Spinal cord (tissue), 10 donors: ENCODE measurements around the gene ZNF780A. TPM values are rescaled to one million over a fixed set of nuclear protein-coding genes. Genes with fewer than 3 reads are reported as not detected.

Source experiments
- DNase-seq, 6 donors: peaks; one replicate each; pipeline versions ENCODE4 v3.0.0 to v3.0.0-alpha.2; 2013 to 2015; ENCODE audit warnings: low spot score in 6 of 6, low read depth in 4 of 6
- H3K27ac ChIP-seq: one replicate; pipeline ENCODE4 v1.5.1; 2013; ENCODE audit warnings: low read depth, low read length, control low read depth
- H3K27me3 ChIP-seq: one replicate; pipeline ENCODE4 v1.6.1; 2013; ENCODE audit warnings: low read length; ENCODE audit not compliant: control insufficient read depth, insufficient read depth
- H3K36me3 ChIP-seq: one replicate; pipeline ENCODE4 v1.6.1; 2013; ENCODE audit warnings: low read length; ENCODE audit not compliant: control insufficient read depth, insufficient read depth
- H3K4me1 ChIP-seq: one replicate; pipeline ENCODE4 v1.6.1; 2013; ENCODE audit warnings: low read length; ENCODE audit not compliant: control insufficient read depth, insufficient read depth
- H3K4me3 ChIP-seq: one replicate; pipeline ENCODE4 v1.5.1; 2013; ENCODE audit warnings: low read depth, low read length, control low read depth
- H3K9me3 ChIP-seq: one replicate; pipeline ENCODE4 v1.6.1; 2013; ENCODE audit warnings: low read length; ENCODE audit not compliant: control insufficient read depth, insufficient read depth
- WGBS: methylation state at CpG from one replicate; pipeline ENCODE4 v1.1.5; 2013; ENCODE audit warnings: missing lambda C conversion rate; ENCODE audit not compliant: insufficient coverage; 5-methylcytosine and 5-hydroxymethylcytosine counted together
- polyA plus RNA-seq, 2 donors: library from polyadenylated mRNA; unstranded; fragments of 120-200 nt; gene quantifications; one replicate each; pipeline ENCODE4 v1.2.1, GENCODE V29; 2013; ENCODE audit not compliant: insufficient read length in 2 of 2
- total RNA-seq, 2 donors: library from RNA; depleted of rRNA in 1 of 2; stranded (reverse); fragments of 120-200 nt in 1 of 2; fragments of >200 nt in 1 of 2; gene quantifications; one replicate each; pipeline versions ENCODE4 v1.2.3 to v1.2.4, GENCODE V29; 2013 to 2014
- donor health status: healthy.

Gene ZNF780A
- total and polyA plus RNA-seq, 4 donors: 9.0 to 27.4 (median 20.8) TPM

DNA sequence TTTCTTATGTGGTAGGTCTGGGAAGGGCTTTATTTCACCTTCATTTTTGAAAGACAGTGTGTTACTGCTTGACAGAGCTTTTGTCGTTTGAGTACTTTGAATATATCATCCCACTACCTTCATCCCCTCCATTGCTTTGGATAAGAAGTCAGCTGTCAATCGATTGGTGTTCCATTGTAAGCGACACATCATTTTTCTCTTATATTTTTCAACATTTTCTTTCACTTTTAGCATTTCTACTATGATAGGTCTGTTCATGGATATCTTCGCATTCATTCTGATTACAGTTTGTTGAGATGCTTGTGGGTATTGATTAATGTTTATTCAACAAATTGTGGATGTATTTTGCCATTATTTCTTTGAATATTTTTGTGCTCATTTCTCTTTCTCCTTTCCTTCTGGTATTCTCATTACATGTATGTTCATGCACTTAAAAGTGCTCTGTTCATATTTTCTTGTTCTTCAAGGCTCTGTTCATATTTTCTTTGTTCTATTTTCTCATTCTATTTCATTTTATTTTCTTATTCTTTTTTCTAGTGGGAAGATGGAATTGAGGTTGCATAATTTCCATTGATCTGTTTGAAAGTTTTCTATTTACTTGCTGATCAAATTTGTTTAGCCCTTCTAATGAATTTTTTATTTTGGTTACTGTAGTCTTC lies 64.7 kb downstream of the ZNF780A start:
- no peaks in the 10 kb centered on the region for H3K4me1 ChIP-seq
- H3K4me3 ChIP-seq: no peak overlapping the region
- peaks cover 19% of the 10 kb centered on the region for H3K9me3 ChIP-seq
- 71% methylated on average over 1 of the region's 4 CpGs for WGBS
- no peak for DNase-seq
- no peak overlapping the region for H3K27ac ChIP-seq
- H3K27me3 ChIP-seq: no peaks in the 10 kb centered on the region
- H3K36me3 ChIP-seq: no peaks in the 10 kb centered on the region

DNA sequence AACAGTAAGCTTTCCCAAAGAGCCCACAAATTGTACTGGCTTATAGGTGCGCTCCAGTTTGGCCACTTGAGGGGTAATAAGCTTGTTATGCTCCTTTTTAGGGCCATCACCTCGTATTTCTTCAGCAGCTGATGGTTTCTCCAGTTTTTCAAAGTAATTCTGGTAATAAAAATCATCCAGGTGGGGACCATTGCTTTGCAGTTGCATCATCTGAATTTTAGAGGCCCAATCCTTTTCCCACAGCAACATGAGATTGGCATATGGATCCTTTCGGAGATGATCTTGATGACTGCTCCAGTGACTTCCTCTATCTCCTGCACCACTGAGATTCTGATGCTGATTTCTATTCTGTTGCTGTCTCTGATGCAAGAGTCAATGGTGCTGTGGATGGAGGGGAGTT lies 66.8 kb downstream of the ZNF780A start:
- no peaks in the 10 kb centered on the region for H3K36me3 ChIP-seq
- H3K27me3 ChIP-seq: no peaks in the 10 kb centered on the region
- peaks cover 13% of the 10 kb centered on the region for H3K9me3 ChIP-seq
- 80% methylated on average over 1 of the region's 3 CpGs for WGBS
- no peak for DNase-seq
- no peak overlapping the region for H3K27ac ChIP-seq
- no peaks in the 10 kb centered on the region for H3K4me1 ChIP-seq
- H3K4me3 ChIP-seq: no peak overlapping the region

Other genes with a start within 250 kb of the ZNF780A start
- 100 to 1,000 TPM in 1 of 2 donors, 10 to 100 TPM in 1; 98.0 to 141 TPM for gene FBL, start 244.6 kb downstream of the ZNF780A start, total RNA-seq
- 100 to 1,000 TPM; 122 to 148 TPM for gene FBL, start 244.6 kb downstream of the ZNF780A start, polyA plus RNA-seq
- 1 to 10 TPM; 2.9 to 3.7 TPM for gene FCGBP, start 156.3 kb downstream of the ZNF780A start, total RNA-seq
- gene FCGBP, start 156.3 kb downstream of the ZNF780A start, polyA plus RNA-seq: 1 to 10 TPM; 2.0 to 2.3 TPM
- 10 to 100 TPM; 80.9 to 90.5 TPM for gene PSMC4, start 119.8 kb downstream of the ZNF780A start, total RNA-seq
- 100 to 1,000 TPM; 104 to 106 TPM for gene PSMC4, start 119.8 kb downstream of the ZNF780A start, polyA plus RNA-seq
- gene ZNF546, start 93.9 kb downstream of the ZNF780A start, total RNA-seq: 10 to 100 TPM; 14.1 to 18.0 TPM
- gene ZNF546, start 93.9 kb downstream of the ZNF780A start, polyA plus RNA-seq: 1 to 10 TPM; 6.1 to 9.5 TPM
- gene ZNF780B, start 34.7 kb downstream of the ZNF780A start, total RNA-seq: 10 to 100 TPM; 32.7 to 35.7 TPM
- 10 to 100 TPM; 17.7 to 18.9 TPM for gene ZNF780B, start 34.7 kb downstream of the ZNF780A start, polyA plus RNA-seq
- 10 to 100 TPM; 11.1 to 18.4 TPM for gene MAP3K10, start 100.5 kb upstream of the ZNF780A start, total RNA-seq
- 10 to 100 TPM; 82.9 to 99.7 TPM for gene MAP3K10, start 100.5 kb upstream of the ZNF780A start, polyA plus RNA-seq
- 10 to 100 TPM; 19.9 to 34.2 TPM for gene TTC9B, start 127.4 kb upstream of the ZNF780A start, total RNA-seq
- gene TTC9B, start 127.4 kb upstream of the ZNF780A start, polyA plus RNA-seq: 100 to 1,000 TPM; 134 to 139 TPM
- 1 to 10 TPM in 1 of 2 donors, under 1 TPM in 1; 0.69 to 1.3 TPM for gene CCNP, start 135.7 kb upstream of the ZNF780A start, total RNA-seq
- 1 to 10 TPM; 2.8 to 4.5 TPM for gene CCNP, start 135.7 kb upstream of the ZNF780A start, polyA plus RNA-seq
- 100 to 1,000 TPM in 1 of 2 donors, 10 to 100 TPM in 1; 62.8 to 126 TPM for gene AKT2, start 194.4 kb upstream of the ZNF780A start, total RNA-seq
- gene AKT2, start 194.4 kb upstream of the ZNF780A start, polyA plus RNA-seq: 100 to 1,000 TPM; 154 to 210 TPM